Activated T-cell treated with anti-CD3 and anti-CD28 coated beads, Interleukin-2, amount 50 U/mL, for 4 hours (primary cell): ENCODE data around the gene CDK15. TPM values are rescaled to one million over a fixed set of nuclear protein-coding genes. Genes with fewer than 3 reads are reported as not detected.

Experiments
- ATAC-seq, 2 donors: fragments of 200-7000 bp; cut with Tn5 transposase; one replicate each; pipeline ENCODE4 v1.10.0; 2021
- DNase-seq: peaks from one replicate; pipeline ENCODE4 v3.0.0-alpha.2; 2020
- H3K27me3 Mint-ChIP-seq: one replicate; pipeline ENCODE4 v1.8.0; 2021; ENCODE audit warnings: low read depth, mixed read lengths
- H3K36me3 Mint-ChIP-seq: one replicate; pipeline ENCODE4 v1.8.0; 2022; ENCODE audit warnings: mixed read lengths; ENCODE audit not compliant: insufficient read depth
- H3K4me1 Mint-ChIP-seq: one replicate; pipeline ENCODE4 v1.8.0; 2021; ENCODE audit warnings: low read depth, mixed read lengths
- H3K4me3 Mint-ChIP-seq: one replicate; pipeline ENCODE4 v1.8.0; 2021; ENCODE audit warnings: mild to moderate bottlenecking, moderate library complexity, mixed read lengths
- H3K9me3 Mint-ChIP-seq: one replicate; pipeline ENCODE4 v1.8.0; 2021; ENCODE audit warnings: mixed read lengths
- total RNA-seq, 3 donors: library from RNA; stranded (reverse); gene quantifications; one replicate each; pipeline ENCODE4 v1.2.1, GENCODE V29; 2021

The CDK15 gene
- total RNA-seq, 3 donors from 2014 or later, result not detected

DNA sequence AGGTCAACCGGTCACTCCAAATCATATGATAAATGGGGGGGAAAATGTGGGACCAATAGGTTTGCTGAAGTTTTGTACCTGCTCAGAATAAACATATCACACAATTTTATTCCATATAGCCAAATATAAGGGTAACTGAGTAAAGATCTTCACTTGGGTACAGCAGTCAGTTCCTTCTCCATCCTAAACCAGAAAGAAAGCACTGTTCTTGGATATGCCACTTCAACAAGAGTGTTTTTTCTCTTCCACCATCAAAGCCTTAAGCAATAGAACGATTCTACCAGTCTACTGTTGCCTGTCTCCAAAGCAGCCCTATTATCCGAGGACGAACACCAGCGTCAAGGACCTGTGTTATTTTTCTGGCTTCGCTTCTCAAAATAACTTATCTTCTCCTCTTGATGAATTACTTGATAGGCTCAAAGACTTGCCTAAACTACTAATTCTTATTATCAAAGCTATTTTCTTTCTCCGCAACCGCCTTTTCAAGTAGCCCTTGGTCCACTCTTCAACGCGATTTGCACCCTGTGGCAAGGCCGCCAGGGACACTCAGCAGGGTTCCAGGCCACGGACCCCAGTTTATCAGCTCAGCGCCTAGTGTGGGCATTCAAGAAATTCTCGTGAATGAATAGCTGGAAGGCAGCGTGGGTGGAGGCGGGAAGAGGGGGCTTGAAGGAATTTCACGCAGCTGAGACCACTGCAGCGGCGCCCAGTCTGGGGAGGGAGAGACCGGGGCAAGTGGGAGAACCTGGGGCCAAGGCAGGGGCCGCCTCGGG lies 26.2 kb upstream of the CDK15 start:
- H3K9me3 Mint-ChIP-seq, result no peaks in the 10 kb centered on the region
- H3K27me3 Mint-ChIP-seq, result peaks cover 3% of the 10 kb centered on the region
- DNase-seq, result no peak
- peaks cover 18% of the 10 kb centered on the region for H3K4me1 Mint-ChIP-seq
- H3K36me3 Mint-ChIP-seq, result no peaks in the 10 kb centered on the region
- no peak for ATAC-seq
- H3K4me3 Mint-ChIP-seq, result peak overlapping the region; percentile 96

DNA sequence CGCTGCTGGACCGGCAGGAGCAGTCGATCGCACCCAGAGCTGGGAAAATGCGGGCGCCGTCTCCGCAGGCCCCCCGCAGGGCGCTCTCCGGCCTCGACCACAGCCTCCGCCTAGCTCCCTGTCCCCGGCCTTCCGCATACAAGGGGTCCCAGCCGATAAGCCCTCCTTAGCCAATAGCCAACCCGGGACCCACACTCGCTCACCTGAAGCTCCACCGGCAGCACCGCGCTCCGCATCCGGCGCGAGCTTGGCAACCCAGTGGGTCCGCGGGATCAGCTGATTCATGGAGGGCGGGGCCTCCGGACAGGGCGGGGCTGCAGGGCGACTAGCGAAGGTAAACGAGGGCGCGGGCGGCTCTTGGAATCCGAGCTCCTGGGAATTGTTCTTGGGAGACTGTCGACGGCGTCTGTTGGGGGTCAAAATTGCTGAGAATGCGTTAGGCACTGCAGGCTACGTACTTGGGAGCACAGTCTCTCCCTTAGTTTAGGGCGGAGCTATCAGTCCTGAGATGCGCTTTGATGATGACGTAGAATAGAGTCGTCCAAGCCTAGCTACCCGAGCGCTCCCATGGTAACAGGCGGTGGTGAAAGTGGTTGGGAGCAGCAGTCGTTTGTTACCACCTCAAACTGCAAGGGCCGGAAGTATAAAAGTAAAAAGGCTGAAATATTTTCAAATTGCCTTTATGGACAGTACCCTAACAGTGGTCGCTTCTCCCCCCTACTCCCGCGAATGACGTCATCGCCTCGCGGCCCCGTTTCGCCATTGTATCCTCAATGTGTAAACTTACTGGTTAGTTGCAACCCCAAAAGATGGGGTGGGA lies 25.5 kb upstream of the CDK15 start, which contains the start of gene ALS2:
ALS2 (minus strand) TSS at position 260 of the 820 bp plus-strand sequence. CDS start 12,048 bp downstream, outside the sequence.
- H3K27me3 Mint-ChIP-seq, result peaks cover 3% of the 10 kb centered on the region
- peaks cover 18% of the 10 kb centered on the region for H3K4me1 Mint-ChIP-seq
- no peaks in the 10 kb centered on the region for H3K9me3 Mint-ChIP-seq
- peak; percentile 91 for DNase-seq
- ATAC-seq, result peak; percentile 97 to 98
- peak within 1 kb of the TSS; percentile 96 for H3K4me3 Mint-ChIP-seq
- no peaks in the 10 kb centered on the region for H3K36me3 Mint-ChIP-seq

DNA sequence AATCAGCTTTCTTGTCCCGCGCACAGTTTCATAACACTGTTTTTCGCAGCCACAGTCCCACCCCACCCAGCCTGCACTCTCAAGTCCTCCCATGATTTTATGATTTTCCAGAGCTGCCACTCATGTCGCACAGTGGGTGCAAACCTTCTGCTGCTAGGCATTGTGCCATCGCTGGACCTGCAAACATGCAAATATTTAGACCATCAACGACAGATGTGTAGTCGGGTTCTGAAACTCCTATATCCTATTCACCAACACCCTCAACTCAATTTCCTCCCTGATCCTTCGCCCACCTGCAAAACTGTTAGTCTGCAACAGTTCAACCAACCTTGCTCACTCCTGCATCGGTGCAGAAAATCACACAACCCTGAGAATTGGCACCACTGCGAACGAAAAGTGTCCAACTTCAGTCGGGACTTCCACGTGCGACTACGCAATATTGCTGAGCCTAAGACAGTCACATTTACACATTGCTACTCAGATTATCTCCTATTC lies 24.7 kb upstream of the CDK15 start:
- DNase-seq (no peak), ATAC-seq (no peak)
- Mint-ChIP-seq H3K4me3 (peak overlapping the region; percentile 96), H3K4me1 (peaks cover 18% of the 10 kb centered on the region), H3K27me3 (peaks cover 3% of the 10 kb centered on the region), H3K36me3 (no peaks in the 10 kb centered on the region), H3K9me3 (no peaks in the 10 kb centered on the region)

DNA sequence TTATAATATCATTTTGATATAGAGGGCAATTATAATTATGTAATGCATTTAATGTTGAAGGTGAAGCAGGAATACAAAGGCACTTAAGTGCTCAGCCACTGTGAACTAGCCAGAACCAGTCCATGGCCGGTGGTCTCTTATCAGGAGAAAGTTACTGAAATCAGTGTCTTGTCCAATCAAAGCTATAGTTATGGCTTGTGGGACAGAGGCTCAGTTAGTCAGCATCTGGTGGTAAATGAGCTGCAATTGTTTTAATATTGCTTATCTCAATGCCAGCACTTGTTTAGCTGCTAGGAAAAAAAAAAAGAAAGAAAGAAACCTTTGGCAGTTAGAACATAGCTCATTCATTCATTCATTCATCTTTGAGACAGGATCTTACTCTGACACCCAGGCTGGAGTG lies 21.8 kb upstream of the CDK15 start:
- H3K4me3 Mint-ChIP-seq, result no peak overlapping the region
- H3K36me3 Mint-ChIP-seq, result no peaks in the 10 kb centered on the region
- DNase-seq, result no peak
- ATAC-seq, result no peak
- H3K4me1 Mint-ChIP-seq, result peaks cover 13% of the 10 kb centered on the region
- no peaks in the 10 kb centered on the region for H3K9me3 Mint-ChIP-seq
- peaks cover 3% of the 10 kb centered on the region for H3K27me3 Mint-ChIP-seq

DNA sequence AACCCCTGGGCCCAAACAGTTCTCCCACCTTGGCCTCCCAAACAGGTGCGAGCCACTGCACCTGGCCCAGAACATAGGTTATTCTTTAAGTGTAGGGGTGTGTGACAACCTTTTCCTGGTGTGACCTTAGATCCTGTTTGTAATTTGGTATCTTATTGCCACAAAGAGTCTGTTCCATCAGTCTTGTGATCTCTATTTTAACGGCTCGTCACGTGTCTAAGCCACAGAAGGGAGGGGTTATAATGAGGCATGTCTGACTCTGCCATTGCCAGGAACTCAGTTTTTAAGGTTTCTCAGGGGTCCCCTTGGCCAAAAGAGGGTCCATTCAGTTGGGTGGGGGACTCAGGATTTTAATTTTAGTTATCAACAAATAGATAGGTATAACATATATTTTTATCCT lies 21.2 kb upstream of the CDK15 start:
- peaks cover 10% of the 10 kb centered on the region for H3K4me1 Mint-ChIP-seq
- ATAC-seq (no peak), DNase-seq (no peak)
- H3K36me3 Mint-ChIP-seq, result no peaks in the 10 kb centered on the region
- H3K9me3 Mint-ChIP-seq, result no peaks in the 10 kb centered on the region
- H3K4me3 Mint-ChIP-seq, result no peak overlapping the region
- H3K27me3 Mint-ChIP-seq, result peaks cover 3% of the 10 kb centered on the region

DNA sequence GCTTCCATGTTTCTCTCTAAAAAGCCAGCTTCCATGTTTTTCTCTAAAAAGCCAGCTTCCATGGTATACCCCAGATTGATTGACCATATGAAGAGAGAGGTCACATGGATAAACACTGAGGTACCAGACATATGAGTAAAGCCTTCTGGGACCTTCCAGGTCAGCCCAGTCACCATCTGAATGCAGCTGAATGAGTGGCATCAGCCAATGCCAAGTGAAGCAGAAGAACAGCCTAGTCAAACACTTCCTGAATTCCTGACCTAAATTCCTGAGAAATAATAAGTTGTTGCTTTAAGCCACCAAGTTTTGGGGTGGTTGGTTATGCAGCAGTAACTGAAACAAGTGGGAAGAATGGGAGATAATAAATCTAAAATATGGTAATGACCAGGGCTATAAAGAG lies 19.9 kb upstream of the CDK15 start:
- no peaks in the 10 kb centered on the region for H3K9me3 Mint-ChIP-seq
- DNase-seq, result no peak
- H3K4me3 Mint-ChIP-seq, result no peak overlapping the region
- peaks cover 6% of the 10 kb centered on the region for H3K4me1 Mint-ChIP-seq
- H3K36me3 Mint-ChIP-seq, result no peaks in the 10 kb centered on the region
- H3K27me3 Mint-ChIP-seq, result peaks cover 3% of the 10 kb centered on the region
- ATAC-seq, result no peak

DNA sequence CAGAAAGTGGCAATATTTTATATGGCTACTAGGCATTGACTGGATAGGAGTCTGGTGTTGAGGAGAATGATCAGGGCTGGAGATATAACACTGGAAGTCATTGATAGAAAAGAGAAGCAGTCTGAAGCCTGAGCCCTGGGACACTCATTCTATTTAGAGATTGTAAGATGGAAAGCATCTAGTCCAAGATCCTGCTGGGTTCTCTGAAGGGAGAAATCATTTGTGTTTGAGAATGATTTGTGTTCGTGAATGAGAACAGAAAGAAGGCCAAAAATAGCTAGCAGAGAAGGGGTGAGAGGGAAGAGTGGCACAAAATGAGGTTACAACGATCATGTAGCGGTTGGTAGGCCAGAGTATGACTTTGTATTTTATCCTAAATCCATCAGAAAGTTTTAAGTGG lies 18.0 kb upstream of the CDK15 start:
- DNase-seq (no peak), ATAC-seq (no peak)
- Mint-ChIP-seq H3K36me3 (no peaks in the 10 kb centered on the region), H3K9me3 (no peaks in the 10 kb centered on the region), H3K27me3 (peaks cover 10% of the 10 kb centered on the region), H3K4me1 (no peaks in the 10 kb centered on the region), H3K4me3 (no peak overlapping the region)

DNA sequence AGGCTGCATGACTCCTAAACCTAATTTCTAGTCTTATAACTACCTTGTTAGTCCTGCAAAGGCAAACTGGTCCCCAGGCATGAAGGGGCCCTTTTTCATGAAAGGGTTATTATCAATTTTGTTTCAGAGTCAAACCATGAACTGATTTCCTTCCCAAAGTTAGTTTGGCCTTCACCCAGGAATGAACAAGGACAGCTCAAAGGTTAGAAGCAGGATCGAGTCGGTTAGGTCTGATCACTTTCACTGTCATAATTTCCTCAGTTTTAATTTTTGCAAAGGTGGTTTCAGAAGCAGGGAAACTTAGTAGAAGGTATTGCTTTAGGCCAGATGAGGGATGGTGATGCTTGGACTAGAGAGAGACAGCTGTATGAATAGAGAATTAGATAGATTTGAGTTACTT lies 16.9 kb upstream of the CDK15 start:
- DNase-seq (no peak), ATAC-seq (no peak)
- peaks cover 7% of the 10 kb centered on the region for H3K27me3 Mint-ChIP-seq
- H3K9me3 Mint-ChIP-seq, result no peaks in the 10 kb centered on the region
- H3K4me3 Mint-ChIP-seq, result no peak overlapping the region
- H3K36me3 Mint-ChIP-seq, result no peaks in the 10 kb centered on the region
- H3K4me1 Mint-ChIP-seq, result no peaks in the 10 kb centered on the region

DNA sequence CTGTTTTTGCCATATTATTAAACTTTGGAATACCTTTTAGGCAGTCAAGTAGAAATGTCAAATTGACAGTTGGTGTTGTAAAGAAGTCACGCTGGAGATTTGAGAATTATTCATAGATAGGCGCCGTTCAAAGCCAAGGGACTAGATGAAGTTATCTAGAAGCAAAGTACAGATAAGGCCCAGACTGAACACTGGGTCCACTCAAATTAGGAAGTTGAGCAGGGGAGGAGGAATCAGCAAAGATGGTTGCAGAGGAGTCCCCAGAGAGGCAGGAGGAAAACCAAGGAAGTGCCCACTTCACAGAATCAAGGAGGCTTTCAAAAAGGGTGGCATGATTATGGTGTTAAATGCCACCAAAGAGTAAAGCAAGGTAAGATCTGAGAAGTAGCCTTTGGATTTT lies 16.0 kb upstream of the CDK15 start:
- Mint-ChIP-seq H3K27me3 (peaks cover 7% of the 10 kb centered on the region), H3K9me3 (no peaks in the 10 kb centered on the region), H3K4me1 (no peaks in the 10 kb centered on the region), H3K4me3 (no peak overlapping the region), H3K36me3 (no peaks in the 10 kb centered on the region)
- ATAC-seq (no peak), DNase-seq (no peak)

DNA sequence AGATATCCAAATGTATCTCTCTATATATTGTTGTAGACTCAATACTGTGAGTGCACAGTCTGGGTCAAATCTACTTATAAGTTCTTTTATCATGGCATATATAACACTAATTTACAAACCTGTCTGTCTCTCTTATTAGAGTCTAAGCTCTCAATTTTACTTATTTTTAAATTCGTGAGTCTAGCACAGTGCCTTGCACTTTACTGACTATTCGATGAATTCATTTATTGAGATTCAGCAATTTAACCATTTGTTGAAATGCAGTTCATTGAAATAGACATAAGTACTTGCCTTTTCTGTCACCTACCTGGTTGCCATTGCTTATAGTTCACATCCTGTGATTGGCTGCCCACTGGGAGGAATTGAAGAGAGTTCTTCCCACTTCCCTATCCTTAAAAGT lies 15.3 kb upstream of the CDK15 start:
- no peak for DNase-seq
- Mint-ChIP-seq H3K36me3 (no peaks in the 10 kb centered on the region), H3K4me3 (no peak overlapping the region), H3K27me3 (peaks cover 7% of the 10 kb centered on the region), H3K9me3 (no peaks in the 10 kb centered on the region), H3K4me1 (no peaks in the 10 kb centered on the region)
- ATAC-seq, result no peak

DNA sequence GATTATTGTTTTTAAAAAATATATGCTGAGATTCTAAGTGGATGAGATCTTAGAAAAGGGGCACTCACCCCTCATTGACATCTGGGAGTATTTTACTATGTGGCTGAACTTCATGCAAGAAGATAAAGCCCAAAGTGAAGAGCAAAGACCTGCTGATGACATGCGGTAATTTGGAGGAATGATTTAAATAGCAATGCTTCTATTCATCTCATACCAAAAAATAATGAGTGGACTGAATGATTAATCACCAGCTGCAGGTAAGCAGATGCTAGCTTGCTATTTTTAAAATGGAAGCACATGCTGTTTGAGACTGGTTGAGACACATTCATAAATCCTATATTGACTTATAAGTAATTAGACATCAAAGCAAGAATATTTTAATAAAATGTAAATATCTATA lies 12.7 kb upstream of the CDK15 start:
- H3K36me3 Mint-ChIP-seq, result no peaks in the 10 kb centered on the region
- DNase-seq (no peak), ATAC-seq (no peak)
- H3K9me3 Mint-ChIP-seq, result no peaks in the 10 kb centered on the region
- no peak overlapping the region for H3K4me3 Mint-ChIP-seq
- peaks cover 7% of the 10 kb centered on the region for H3K27me3 Mint-ChIP-seq
- H3K4me1 Mint-ChIP-seq, result no peaks in the 10 kb centered on the region

DNA sequence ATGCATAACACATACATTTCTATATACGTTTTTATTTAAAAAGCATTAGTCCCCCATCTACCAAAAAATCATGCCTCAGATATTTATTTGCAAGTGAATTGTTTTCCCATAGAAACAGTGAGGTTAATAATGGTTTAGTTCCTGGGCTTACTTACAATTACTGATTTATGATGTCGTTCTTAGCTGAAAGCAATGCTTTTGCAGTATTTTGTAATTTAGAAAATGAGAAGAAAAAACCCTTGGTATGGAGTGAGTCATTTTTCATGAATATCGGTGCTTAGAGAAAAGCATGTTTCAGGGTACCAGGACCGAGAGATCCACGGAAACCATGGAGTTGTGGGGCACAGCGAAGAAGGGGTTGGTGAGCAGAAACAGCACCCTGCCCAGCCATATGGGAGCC lies 12.0 kb upstream of the CDK15 start:
- H3K9me3 Mint-ChIP-seq, result no peaks in the 10 kb centered on the region
- no peak overlapping the region for H3K4me3 Mint-ChIP-seq

DNA sequence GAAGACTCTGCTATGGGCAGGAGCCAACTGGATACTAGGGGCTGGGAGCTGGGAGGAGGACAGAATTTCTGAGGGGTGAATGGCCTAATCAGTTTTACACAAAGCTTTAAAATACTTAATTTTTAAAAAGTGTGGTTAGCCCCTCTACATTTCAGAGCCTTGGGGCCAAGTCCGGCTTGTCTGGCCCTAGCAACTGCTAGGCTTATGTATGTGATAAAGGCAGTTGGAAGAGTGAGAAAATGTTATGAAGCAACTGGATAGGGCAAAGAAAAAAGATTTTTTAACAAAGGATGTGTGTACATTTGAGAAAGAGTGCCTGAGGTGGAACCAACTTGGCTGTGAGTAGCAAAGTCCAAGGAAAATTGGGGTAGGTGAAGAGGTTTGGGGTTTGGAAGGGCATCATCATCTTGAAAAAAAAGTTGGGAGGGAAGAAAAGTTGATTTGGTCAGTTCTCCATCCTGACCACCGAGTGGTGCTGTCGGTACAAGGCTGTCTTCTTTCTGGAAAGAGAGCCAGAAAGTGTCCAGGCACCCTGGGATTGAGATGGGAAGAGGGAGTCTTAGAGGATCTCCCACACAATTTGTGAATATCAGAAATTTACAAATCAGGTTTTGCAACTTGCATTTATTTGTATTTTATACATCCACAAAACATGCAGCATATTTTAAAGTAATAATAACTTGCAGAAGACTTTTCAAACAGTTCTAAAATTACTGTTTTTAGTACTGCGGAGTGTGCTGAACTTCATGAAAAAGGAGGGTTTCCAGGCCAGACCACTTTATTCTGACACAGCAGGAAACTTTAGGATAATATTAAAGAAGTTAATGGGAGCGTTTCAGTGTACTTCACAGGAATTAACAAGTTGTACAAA lies 10.5 kb upstream of the CDK15 start:
- DNase-seq, result no peak
- Mint-ChIP-seq H3K36me3 (no peaks in the 10 kb centered on the region), H3K4me3 (no peak overlapping the region), H3K9me3 (no peaks in the 10 kb centered on the region), H3K4me1 (no peaks in the 10 kb centered on the region), H3K27me3 (peaks cover 9% of the 10 kb centered on the region)
- no peak for ATAC-seq

More for the DNA sequence above, 12.0 kb upstream of the CDK15 start:
- ATAC-seq (no peak), DNase-seq (no peak)
- no peaks in the 10 kb centered on the region for H3K4me1 Mint-ChIP-seq
- H3K36me3 Mint-ChIP-seq, result no peaks in the 10 kb centered on the region
- H3K27me3 Mint-ChIP-seq, result peaks cover 7% of the 10 kb centered on the region

DNA sequence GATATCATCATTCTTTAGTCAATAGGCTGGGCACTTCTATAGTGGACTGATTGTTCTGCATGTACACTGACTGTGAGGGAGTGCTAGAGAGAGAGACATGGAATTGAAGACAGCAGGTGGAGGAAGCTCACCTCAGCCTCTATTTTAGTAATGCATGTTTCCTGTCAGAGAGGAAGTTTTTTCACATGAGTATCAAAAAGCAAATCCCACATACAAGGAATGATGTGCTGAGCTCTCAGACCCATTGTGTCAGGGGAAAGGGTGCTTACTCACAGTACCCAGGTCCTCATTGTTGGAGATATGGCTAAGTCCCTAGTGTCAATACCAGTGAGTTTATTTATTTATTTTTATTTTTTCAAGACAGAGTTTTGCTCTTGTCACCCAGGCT lies 9.9 kb upstream of the CDK15 start:
- DNase-seq (no peak), ATAC-seq (no peak)
- Mint-ChIP-seq H3K36me3 (no peaks in the 10 kb centered on the region), H3K27me3 (peaks cover 12% of the 10 kb centered on the region), H3K4me1 (no peaks in the 10 kb centered on the region), H3K9me3 (no peaks in the 10 kb centered on the region), H3K4me3 (no peak overlapping the region)
